ENCODE data around the gene KCNMB3.
"Not testable (repeated sequence)": the region's sequence is repeated elsewhere in the genome, so short reads cannot be mapped to it uniquely, and the experiment has no call there.

KCNMB3 gene, protein sequence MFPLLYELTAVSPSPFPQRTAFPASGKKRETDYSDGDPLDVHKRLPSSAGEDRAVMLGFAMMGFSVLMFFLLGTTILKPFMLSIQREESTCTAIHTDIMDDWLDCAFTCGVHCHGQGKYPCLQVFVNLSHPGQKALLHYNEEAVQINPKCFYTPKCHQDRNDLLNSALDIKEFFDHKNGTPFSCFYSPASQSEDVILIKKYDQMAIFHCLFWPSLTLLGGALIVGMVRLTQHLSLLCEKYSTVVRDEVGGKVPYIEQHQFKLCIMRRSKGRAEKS

DNA sequence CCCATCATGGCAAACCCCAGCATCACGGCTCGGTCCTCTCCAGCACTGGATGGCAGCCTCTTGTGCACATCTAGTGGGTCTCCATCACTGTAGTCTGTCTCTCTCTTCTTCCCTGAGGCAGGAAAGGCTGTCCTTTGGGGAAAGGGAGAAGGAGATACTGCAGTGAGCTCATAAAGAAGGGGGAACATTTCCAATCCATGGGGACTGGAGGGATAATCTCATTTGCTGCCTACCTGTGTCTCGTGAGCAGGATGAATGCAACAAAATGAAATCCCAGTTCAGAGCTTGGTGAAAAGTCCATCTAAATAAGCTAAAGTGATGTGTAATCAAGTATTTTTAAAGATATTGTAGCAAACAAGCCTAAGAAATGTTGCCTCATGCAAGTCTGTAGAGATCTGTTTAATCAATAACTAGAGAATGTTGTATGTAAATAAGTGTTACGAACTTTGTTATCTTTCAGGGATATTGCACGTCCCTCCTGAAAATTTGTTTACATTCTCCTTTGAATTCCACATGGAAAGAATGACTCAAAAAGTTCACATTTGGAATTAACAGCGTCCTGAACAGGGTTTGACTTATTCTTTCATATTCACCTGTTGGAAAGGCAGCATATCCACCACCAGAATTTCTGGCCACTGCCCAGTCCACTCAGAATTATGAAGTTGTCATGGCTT lies at the start of gene KCNMB3:
Gene KCNMB3 (minus strand): TSS at position 312 of the 674 bp plus-strand sequence. CDS start 124 bp downstream, at position 188.
- DNase-seq: no peak

DNA sequence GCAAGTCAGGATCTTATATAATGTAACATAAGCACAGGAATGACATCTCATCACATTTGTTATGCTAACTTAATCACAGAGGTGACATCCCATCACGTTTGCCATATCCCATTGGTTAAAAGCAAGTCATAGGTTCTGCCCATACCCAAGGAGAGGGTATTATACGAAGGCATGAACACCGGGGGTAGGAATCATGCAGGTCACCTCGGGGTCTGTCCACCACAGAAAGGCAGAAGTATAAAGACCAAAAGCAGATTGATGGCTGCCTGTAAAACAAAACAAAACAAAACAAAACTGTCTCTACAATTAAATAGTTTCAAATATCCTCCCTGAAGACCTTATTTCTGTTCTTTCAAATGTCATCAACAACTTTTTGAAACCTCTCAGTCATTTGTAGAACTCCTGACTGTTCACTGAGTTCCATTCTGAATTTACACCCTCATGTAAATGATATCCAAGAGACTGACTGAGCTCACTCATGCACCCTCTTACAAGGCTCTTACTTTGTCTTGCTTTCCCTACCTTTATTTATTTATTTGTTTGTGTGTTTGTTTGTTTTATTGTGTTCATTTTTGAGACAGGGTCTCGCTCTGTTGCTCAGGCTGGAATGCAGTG lies 49.2 kb upstream of the KCNMB3 start:
- no peak for DNase-seq

DNA sequence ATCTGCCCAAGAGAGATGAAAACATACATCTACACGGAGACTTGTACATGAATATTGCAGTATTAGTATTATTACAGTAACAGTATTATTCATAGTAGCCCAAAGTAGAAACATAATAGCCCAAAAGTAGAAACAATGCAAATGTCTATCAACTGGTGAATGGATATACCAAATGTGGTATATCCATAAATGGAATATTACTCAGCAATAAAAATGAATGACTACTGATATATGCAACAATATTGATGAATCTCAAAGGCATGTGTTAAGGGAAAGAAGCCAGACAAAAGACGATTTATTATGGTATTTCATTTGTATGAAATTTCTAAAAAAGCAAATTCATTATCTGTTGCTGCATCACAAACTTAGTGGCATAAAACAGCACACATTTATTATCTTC lies 48.4 kb upstream of the KCNMB3 start:
- no peak for DNase-seq

DNA sequence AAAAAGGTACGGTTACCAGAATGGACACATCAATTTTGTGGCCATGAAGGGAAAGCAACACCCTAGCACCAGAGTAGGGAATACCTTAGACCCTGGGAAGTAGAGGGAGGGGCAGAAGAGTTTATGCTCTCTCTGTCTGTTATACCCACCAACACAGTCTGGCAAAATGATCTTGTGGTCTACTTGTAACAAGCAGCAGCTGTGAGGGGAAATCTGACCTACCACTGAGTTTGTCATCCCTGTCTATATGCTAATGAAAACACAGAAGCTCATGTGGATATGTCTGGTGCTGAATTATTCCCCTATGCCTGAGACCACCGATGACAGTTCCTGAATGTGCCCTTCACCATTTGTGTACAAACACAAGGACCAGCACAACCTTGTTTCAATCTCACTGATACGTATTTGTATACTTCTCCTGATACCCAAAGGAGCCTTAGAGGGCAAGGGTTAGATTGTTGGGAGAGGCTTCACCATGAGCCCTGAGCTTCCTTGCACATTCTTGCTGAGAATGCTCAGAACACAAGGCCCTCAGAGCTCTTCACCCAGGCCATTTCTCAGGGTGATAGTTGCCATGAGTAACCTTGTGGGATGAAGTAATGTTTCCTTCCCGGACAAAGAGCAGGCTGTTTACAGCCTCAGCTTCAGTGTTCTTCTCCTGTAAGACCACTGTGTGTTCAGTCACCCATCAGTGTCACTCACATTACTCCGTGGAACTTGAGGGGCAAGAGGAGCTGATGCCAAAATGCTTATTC lies 47.2 kb upstream of the KCNMB3 start:
- DNase-seq: no peak

DNA sequence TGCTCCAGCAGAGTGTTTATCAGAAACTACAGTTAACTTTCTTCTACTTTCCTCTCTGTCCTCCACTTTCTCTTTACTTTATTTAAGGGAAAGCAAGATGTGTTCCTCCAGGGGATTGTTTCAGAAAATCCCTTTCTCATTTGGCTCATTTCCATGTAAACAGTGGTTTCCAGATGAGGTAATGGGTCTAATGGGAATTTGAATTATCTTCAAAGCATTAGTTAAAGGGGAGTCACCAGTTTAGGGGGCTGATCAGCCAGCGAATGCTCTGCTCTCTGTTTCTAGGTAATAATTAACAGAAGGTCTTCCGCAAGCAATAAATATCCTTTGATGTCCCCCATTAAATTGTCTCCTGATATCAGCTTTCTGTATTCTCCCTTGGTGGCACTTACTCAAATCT lies 41.5 kb upstream of the KCNMB3 start:
- DNase-seq: no peak

DNA sequence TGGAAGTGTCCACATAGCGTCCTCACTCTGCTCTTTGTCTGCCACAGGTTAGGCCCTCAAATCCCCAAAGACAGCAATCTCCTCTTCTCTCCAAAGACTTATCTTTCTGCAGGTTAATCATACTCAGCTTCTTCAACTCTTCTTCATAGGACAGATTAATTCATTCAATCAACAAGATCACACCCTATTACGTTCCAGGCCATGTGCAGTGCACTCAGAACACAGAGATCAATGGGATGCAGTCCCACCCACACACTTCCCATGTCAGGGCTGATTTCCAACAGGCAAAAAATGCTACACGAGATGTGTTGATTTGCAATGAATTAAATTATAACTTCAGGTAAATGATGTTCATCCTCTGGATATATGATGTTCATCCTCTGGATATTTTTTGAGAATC lies 38.4 kb upstream of the KCNMB3 start:
- no peak for DNase-seq

DNA sequence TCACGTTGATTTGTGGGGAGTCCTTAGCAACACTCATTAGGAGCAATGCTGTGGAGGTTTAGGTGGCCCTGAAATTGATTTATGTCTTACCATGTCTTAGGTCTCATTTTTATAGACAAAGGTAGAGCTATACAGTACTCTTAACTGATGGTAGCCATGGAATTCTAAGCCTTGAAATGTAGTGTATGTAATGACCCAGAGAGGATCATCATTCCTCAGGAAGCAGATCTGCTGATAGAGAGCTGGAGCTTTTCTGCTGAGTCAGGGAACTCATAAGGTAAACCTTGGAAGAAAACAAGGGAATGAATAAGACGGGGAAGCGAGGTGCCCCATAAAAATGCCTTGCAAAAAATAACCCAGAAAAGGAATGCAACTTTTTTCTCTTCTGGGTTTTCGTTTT lies 37.9 kb upstream of the KCNMB3 start:
- DNase-seq: no peak

DNA sequence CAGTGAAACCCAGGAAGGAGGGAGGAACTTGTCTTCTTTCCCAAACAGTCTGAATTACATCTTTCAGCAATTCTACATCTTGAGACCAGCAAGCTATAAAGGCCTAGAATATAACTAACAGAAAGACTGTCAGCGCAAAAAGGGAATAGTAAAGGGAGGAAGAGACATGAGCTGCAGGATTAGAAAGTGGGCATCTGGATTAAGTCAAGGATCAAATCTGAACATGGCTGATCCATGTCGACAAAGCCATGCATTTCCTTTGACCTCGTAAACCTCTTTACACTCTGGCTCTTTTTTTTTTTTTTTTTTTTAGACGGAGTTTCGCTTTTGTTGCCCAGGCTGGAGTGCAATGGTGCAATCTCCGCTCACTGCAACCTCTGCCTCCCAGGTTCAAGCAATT lies 35.4 kb upstream of the KCNMB3 start:
- DNase-seq: no peak

DNA sequence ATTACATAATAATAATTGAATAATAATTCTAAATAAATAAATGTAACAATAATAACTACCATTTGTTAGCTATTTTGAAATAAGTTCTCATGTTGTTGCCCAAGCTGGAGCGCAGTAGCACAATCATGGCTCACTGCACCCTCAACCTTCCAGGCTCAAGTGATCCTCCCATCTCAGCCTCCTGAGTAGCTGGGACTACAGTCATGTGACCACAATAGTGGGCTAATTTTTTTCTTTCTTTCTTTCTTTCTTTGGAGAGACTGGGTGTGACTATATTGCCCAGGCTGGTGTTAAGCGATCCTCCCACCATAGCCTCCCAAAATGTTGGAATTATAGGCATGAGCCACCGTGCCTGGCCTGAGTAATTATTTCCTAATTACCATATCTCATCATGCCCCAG lies 30.9 kb upstream of the KCNMB3 start:
- DNase-seq: no peak

DNA sequence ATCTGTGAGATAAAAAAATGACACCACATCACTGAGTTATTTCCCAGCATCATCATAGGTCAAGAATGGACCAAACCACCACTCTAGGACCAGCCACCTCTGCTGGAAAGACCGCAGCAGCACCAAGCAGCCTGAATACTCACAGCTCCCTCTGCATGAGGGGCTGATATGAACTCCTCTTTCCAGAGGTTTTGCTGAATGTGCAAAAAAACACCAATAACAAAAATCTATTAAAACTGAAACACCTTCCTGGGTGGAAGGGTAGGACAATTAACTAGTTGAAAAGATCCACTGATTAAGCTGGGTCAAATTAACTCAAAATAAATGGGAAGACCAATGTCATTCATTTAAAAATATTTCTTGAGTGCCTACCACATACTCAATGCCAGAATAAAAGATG lies 28.9 kb upstream of the KCNMB3 start:
- no peak for DNase-seq

DNA sequence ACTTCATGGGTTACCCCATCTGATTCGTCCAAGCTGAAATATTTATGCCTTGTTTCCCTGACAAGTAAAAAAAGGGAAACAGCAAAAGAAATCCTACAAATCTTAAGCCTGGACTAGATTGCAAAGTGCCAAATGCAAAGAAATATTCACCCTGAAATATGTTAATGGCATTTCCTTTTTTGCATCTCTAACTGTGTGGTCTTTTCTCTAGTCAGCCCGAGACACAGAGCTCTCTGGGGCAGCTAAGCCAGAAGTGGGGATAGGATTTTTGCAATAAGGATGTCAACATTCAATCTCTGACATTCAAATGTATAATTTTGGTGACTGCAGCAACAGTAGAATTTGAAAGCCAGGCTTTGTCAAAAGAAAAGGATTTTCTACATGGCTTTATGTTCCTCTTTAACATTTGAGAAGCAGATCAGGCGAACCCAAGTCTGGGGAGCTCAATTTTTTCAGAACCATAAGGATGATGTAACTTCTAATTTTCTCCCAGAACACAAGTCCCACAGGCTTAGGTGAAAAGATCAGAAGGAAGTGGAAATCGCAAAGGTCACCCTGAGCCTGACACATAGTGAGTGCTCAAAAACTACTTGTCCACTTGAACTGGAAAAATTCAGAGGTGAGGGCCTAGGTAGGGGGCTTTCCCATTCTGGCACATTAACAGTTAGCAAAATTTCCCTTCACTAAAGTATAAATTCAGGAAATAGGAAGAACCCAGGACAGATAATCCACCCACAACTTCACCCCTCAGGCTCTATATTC lies 28.2 kb upstream of the KCNMB3 start:
- no peak for DNase-seq

DNA sequence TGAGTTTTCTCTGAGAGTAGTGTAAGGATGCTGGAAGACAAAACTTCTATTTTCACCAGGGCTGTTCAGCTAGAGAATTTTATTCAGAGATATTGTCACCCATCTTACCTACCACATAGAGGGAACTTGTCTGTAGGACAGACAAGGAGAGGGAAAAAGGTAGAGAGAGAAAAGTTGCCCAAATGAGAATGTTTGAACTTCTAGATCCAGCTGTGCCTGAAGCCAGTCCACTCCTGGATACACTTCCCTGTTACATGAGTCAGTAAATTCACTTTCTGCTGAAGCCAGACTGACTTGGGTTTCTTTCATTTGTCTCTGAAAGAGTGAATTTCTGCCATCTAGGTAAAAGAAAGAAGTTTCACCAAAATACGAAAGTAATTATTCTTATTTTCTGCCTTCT lies 27.2 kb upstream of the KCNMB3 start:
- DNase-seq: no peak

DNA sequence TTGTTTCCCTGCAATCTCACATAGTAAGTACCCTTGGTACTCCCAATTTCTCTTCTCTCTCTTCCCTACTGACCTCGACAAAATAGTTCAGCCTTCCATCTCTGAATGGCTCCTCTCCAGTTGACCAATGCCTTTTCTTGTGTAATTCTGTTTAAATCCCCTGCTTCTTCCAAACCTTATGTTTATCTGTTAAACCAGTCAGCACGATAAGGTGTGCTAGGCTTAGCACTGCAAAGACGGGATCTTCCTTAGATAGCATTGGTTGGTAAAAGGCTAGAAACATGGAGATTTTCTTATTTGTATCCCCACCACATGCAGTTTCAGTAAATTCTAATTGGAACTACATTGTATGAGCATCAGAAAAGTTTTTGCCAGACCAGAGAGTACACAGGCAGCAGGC lies 25.8 kb upstream of the KCNMB3 start:
- no peak for DNase-seq

DNA sequence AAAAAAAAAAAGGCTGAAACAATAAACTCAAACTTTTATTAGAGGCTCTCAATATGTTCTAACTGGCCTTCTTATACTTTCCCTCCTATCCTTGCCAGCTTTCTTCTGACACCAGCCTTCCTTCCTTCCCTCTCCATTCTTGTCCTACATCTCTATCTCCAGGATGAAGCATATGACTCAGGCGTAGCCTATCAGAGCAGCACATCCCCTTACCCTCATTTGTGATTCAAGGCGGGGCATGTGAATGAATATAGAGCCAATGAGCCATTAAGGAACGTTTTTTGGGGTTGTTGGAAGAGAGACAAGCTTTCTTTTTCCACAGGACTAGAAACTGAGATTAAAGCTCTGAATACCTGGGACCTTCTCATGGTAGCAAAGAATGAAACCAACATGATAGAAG lies 25.1 kb upstream of the KCNMB3 start:
- DNase-seq: no peak

DNA sequence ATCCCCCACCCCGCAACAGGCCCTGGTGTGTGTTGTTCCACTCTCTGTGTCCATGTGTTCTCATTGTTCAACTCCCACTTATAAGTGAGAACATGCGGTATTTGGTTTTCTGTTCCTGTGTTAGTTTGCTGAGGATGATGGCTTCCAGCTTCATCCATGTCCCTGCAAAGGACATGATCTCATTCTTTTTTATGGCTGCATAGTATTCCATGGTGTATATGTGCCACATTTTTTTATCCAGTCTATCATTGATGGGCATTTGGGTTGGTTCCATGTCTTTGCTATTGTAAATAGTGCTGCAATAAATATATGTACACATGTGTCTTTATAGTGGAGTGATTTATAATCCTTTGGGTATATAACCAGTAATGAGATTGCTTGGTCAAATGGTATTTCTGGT lies 23.5 kb upstream of the KCNMB3 start:
- DNase-seq: not testable (repeated sequence)

DNA sequence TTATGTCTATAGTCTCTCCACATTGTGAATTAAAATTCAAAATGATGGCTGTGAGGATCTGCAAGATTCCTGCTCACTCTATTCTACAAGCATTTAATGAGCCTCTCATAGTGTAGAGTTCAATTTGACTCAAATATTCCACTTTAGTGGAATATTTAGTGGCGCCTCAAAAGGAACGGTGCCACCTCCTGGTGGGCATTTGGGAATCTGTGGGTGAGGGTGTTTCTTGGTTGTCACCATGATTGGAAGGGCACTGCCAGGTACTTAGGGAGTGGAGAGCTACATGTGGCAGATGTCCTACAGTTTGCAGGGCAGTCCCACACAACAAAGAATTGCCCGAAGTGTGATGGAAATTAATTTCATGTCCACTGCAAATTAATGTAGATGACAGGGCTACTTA lies 21.5 kb upstream of the KCNMB3 start:
- DNase-seq: no peak

DNA sequence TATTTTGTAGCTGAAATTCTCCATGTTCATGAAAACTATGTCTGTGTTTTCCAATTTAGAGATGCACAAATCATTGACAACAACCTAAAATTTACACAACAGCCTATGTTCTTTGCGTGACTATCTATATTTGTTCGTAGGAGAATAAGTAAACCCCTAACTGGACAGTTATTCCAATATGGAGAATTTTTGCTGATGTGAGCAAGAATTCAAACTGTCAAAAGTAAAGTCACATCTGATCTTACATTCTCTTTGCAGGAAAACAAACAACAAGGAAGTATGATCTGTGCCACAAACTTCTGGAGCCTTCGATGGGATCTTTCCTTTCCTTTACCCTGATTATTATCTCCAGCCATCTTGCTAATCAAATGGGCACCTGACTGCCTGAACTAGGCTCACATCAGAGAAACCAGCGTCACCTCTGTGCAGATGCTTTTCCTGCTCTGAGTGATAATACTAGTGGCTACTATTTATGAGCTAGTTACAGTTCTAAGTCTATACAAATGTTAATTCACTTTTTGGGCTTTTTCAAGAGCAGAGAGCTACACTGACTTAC lies 18.3 kb upstream of the KCNMB3 start:
- no peak for DNase-seq

DNA sequence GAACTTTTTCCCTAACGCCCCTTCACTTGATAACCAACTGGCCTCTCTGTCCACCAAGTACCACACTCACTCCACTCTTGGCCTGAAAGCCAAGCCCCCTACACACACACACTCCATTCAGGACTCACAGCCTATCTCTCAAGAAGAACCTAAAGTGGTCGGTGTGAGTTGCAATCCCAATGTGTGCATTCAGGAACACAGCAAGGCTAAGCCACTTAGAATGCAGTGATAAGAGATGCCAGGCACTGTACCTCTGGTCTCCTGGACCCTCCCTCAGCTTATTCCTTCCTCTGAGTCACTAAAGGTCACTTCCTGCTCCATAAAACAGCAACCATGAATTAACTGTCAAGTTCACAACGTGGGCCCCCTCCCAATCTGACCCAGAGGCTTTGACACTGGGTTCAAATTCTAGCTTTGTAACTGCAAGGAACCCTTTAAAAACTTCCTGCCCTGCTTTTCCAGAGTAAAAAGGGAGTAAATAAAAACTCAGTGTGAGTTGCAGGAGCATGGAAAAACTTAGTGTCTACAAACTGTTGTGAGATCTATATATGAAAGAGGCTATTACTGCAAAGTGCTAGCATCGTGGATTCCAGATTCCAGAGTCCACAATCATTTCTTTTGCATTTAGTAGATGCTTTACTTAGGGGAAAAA lies 17.6 kb upstream of the KCNMB3 start:
- no peak for DNase-seq

DNA sequence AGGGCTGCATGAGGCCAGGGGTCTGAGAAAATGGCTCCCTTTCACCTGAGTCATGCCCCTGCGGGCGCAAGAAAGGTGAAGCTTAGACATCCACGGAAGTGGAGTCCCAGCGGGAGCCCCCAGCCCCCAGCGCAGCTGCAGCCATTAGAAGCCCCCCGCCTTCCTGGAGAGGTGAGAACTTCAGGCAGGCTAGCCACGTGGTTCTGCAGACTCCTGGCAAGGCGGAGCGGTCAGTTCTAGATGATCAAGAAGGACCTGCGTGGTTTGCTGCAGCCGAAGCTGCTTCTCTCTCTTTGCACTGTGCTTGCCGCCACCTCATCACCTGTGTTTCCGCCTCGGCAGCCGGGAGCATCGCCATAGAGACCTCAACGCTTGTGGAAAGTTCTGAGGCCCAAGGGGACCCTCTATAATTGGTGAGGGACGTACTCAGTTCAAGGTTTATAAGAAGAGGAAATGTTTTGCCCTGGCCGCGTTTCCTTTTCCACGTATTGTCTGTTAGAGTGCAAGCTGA lies 15.8 kb upstream of the KCNMB3 start:
- DNase-seq: no peak

DNA sequence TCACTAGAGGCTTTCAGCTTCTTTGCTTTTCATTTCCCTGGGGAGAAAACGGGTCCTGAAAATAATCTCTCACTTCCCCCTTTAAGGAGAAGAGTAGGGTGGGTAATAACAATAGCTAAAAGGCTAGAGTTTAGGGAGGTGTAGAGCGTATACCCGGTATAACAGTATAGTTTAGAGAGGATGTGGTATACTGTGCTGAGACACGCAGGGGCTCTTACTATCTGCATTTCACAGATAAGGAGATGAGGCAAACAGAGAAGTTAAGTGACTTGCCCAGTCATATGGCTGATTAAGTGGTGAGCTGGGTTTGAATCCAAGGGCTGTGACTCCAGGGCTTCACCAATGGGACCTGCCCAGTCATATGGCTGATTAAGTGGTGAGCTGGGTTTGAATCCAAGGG lies 15.0 kb upstream of the KCNMB3 start:
- DNase-seq: no peak

DNA sequence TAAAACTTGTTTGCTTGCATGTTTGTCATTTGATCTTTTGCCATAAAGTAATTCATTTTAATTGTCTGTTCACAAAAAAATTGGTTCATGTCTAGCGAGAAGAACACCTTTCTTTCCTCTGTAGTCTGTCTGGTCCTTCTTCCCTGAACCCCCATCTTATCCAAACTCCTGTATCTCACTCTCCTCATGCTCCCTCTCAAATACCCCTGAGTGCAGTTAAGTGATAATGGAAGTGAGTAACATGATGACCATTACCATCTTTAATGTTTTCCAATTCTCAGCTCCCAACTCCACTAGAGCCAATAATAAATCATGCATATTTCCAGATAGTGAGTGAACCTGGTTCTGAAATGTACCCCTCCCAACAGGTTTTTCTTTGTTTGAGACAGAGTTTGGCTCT lies 14.2 kb upstream of the KCNMB3 start:
- DNase-seq: no peak

DNA sequence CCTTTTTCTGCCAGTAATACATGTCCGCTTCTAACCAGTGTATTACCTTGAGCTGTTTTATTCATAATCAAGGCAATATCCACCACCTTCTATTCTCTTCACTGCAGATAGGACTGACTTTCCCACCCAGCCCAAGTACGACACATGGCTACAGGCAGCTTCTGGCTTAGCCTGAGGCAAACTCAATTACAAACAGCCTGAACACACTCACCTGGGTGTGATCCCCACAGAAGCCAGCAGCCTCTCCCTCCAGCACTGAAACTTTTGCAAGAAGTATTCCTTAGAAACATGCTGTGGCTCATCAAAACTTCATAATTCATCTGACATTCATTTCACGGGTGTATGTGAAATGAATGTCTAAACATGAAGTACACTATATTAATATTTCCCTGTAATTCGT lies 13.5 kb upstream of the KCNMB3 start:
- no peak for DNase-seq

Measured in stimulated activated CD4-positive, alpha-beta T cell treated with anti-CD3 and anti-CD28 coated beads, Interleukin-2, amount 100 ng/mL, for 24 hours (primary cell).